Osteoblast (primary cell): ENCODE results near the gene CLIP4. TPM values are rescaled to one million over a fixed set of nuclear protein-coding genes. Genes with fewer than 3 reads are reported as not detected.
A peak's percentile ranks its signal among the peaks of the same experiment; 100 is the strongest.

ENCODE experiments used
- DNase-seq: peaks from one replicate; pipeline ENCODE4 v3.0.0; 2011; ENCODE audit warnings: low spot score, mixed read lengths; ENCODE audit not compliant: insufficient read length; ENCODE audit errors: missing footprints
- H2AFZ ChIP-seq: 2 replicates; pipeline ENCODE4 v1.6.0; 2011; ENCODE audit warnings: mild to moderate bottlenecking, low read length
- H3K27ac ChIP-seq: 2 replicates; pipeline ENCODE4 v1.5.1; 2011; ENCODE audit warnings: mild to moderate bottlenecking, low read depth, low read length, moderate library complexity
- H3K27me3 ChIP-seq: 2 replicates; pipeline ENCODE4 v1.6.0; 2012; ENCODE audit warnings: mild to moderate bottlenecking, control low read depth, inconsistent platforms, low read length, moderate library complexity; ENCODE audit not compliant: insufficient read depth
- H3K36me3 ChIP-seq: 2 replicates; pipeline ENCODE4 v1.5.1; 2011; ENCODE audit warnings: mild to moderate bottlenecking, low read length, control low read depth, moderate library complexity; ENCODE audit not compliant: insufficient read depth
- H3K4me1 ChIP-seq: 2 replicates; pipeline ENCODE4 v1.5.1; 2011; ENCODE audit warnings: mild to moderate bottlenecking, low read length, control low read depth, moderate library complexity; ENCODE audit not compliant: insufficient read depth
- H3K4me2 ChIP-seq: 2 replicates; pipeline ENCODE4 v1.6.0; 2011; ENCODE audit warnings: mild to moderate bottlenecking, low read length; ENCODE audit not compliant: insufficient read depth
- H3K4me3 ChIP-seq: fragments of 200-600 bp; sonication (generic); 3 replicates; pipeline ENCODE4 v1.5.1; 2012; ENCODE audit warnings: mild to moderate bottlenecking, low read length, inconsistent platforms; ENCODE audit not compliant: insufficient read depth
- H3K79me2 ChIP-seq: 2 replicates; pipeline ENCODE4 v1.6.0; 2012; ENCODE audit warnings: mild to moderate bottlenecking, low read length, control low read depth, inconsistent platforms; ENCODE audit not compliant: insufficient read depth
- H3K9me3 ChIP-seq: 2 replicates; pipeline ENCODE4 v1.5.1; 2011; ENCODE audit warnings: low read depth, low read length, control low read depth
- H4K20me1 ChIP-seq: 2 replicates; pipeline ENCODE4 v1.6.0; 2012; ENCODE audit warnings: mild to moderate bottlenecking, low read length, control low read depth; ENCODE audit not compliant: insufficient read depth
- CTCF ChIP-seq: IDR thresholded peaks from 2 replicates; pipeline ENCODE4 v1.5.1; 2011; ENCODE audit warnings: mild to moderate bottlenecking, low read depth, low read length, moderate library complexity; ENCODE audit errors: extremely low read depth
- total RNA-seq: library from RNA; depleted of rRNA; stranded (reverse); fragments of >200 nt; gene quantifications from 2 replicates; pipeline ENCODE4 v1.2.3, GENCODE V29; 2012

Gene CLIP4
- total RNA-seq = 124 and 136 TPM in 2 replicates

DNA sequence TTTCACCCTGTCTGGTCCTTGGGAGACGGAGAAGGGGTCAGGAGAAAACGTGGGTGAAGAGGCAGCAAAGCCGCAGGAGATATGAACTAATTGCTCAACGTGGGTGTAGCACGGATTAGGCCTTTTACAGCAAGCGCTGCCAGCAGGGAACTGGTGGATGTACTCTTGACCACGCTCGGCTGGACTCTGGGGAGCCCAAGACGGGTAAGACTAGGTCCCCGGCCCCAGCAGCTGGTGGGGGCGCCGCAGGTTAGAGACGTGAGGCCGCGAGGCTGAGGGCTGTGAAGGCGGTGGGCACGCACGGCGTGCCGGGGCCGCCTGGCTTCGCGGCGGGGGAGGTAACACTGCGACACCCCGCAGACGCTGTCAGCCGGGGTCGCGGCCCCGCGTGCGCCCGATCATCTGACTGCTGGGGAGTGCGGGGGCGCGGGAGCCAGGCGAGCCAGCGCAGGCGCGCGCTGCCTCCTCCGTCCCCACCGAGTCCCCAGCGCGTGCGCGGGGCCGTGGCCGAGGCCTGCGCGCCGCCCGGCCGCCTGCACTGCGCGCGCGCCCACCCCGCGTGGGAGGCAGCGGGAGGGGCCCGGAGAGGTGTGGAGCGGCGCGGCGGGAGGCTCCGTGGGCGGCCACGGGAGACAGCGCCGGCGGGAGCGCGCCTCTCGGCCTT, at the start of gene CLIP4:
Gene CLIP4, plus strand, starts transcription at position 470 of the 664 bp plus-strand sequence. CDS start 5,974 bp downstream, outside the sequence.
- Histone ChIP-seq H3K4me1 (peaks cover 56% of the 10 kb centered on the region), H3K4me3 (peak within 1 kb of the TSS; percentile 84), H3K4me2 (peak within 1 kb of the TSS; percentile 87), H2AFZ (peak within 1 kb of the TSS; percentile 90), H3K27ac (peak within 1 kb of the TSS; percentile 86), H3K27me3 (no peaks in the 10 kb centered on the region), H4K20me1 (no peaks in the 10 kb centered on the region), H3K9me3 (no peaks in the 10 kb centered on the region), H3K79me2 (peaks cover 43% of the 10 kb centered on the region), H3K36me3 (no peaks in the 10 kb centered on the region)
- no peak for TF ChIP-seq CTCF
- peak; percentile 97 for DNase-seq

DNA sequence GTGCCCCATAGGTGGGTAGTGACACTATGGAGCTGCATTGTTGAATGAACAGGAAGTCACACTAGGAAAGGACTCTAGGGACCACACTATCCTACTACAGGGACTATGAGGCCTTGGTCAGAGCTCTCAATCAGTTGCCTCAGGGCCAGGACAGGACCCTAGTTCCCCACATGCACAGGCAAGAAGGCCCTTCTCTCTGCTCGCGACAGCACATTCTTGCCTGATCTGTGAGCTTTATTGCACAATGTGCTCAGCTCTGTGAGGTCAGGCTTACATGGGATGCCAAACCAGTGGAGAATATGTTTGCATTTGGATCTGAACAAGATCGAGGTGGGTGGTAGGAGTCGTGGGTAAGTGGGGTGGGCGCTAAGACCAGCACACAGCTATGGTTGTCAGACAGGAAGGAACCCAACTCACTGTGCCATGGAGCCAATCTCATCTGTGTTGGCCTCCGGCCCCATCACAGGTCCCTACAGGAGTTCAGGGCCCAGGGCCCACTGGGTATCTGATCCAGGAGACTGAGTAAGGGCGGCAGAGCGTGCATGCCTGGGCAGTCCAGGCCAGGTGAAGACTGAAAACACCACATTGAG, 48.8 kb upstream of the CLIP4 start:
- Histone ChIP-seq H3K4me1 (peaks cover 22% of the 10 kb centered on the region), H3K4me3 (no peak overlapping the region), H4K20me1 (no peaks in the 10 kb centered on the region), H3K27me3 (peaks cover 2% of the 10 kb centered on the region), H3K4me2 (no peak overlapping the region), H3K79me2 (no peaks in the 10 kb centered on the region), H2AFZ (peak overlapping the region; percentile 10), H3K36me3 (no peaks in the 10 kb centered on the region), H3K27ac (no peak overlapping the region), H3K9me3 (no peaks in the 10 kb centered on the region)
- TF ChIP-seq CTCF = no peak
- no peak for DNase-seq

DNA sequence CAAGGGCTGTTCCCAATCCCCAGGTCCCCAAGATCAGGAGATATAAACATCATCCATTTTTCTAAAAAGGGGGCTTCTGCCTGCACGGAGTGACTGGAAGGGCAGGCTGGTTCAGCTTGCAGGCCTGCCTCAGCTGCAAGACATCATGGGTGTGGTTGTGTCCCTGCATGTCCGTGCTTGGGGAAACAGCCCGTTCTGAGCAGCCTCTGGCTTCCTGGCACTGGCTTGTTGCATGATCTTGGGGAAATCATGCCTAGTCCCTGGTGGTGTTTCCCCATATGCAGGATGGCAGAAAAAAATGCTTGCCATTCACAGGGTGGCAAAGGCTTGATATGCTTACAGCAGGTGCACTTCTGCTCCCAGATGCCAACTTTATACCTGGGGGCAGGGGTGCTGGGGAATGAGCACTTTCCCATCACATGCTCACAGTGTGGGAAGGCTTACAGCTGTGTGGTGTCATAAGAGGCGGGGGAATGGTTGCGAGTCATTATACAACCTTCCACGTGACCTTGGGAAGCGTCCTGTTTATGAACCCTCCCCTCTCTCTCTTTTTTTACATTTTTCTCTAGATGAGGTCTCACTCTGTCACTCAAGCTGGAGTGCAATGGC, 48.1 kb upstream of the CLIP4 start:
- H4K20me1 ChIP-seq = no peaks in the 10 kb centered on the region
- H3K4me2 ChIP-seq = no peak overlapping the region
- H3K36me3 ChIP-seq = no peaks in the 10 kb centered on the region
- no peaks in the 10 kb centered on the region for H3K9me3 ChIP-seq
- no peak overlapping the region for H2AFZ ChIP-seq
- DNase-seq = peak; percentile 56
- TF ChIP-seq CTCF = no peak
- no peaks in the 10 kb centered on the region for H3K27me3 ChIP-seq
- H3K27ac ChIP-seq = no peak overlapping the region
- H3K79me2 ChIP-seq = no peaks in the 10 kb centered on the region
- H3K4me3 ChIP-seq = no peak overlapping the region
- H3K4me1 ChIP-seq = peaks cover 22% of the 10 kb centered on the region

GRCh38 chr2:29068513-29068912, 46.7 kb upstream of the CLIP4 start:
- H3K4me2 ChIP-seq = no peak overlapping the region
- H3K27ac ChIP-seq = no peak overlapping the region
- H3K36me3 ChIP-seq = no peaks in the 10 kb centered on the region
- no peaks in the 10 kb centered on the region for H3K27me3 ChIP-seq
- peaks cover 17% of the 10 kb centered on the region for H3K4me1 ChIP-seq
- no peaks in the 10 kb centered on the region for H3K9me3 ChIP-seq
- no peak overlapping the region for H2AFZ ChIP-seq
- no peaks in the 10 kb centered on the region for H4K20me1 ChIP-seq
- no peak for TF ChIP-seq CTCF
- no peak overlapping the region for H3K4me3 ChIP-seq
- peak; percentile 37 for DNase-seq
- H3K79me2 ChIP-seq = no peaks in the 10 kb centered on the region
